ENCODE results near the gene NDUFS7. TPM values are rescaled to one million over a fixed set of nuclear protein-coding genes. Genes with fewer than 3 reads are reported as not detected.

NDUFS7 gene
- total RNA-seq (2014; rRNA removed; shearing (Covaris generic)): 91.7 and 124 TPM in 2 replicates

DNA sequence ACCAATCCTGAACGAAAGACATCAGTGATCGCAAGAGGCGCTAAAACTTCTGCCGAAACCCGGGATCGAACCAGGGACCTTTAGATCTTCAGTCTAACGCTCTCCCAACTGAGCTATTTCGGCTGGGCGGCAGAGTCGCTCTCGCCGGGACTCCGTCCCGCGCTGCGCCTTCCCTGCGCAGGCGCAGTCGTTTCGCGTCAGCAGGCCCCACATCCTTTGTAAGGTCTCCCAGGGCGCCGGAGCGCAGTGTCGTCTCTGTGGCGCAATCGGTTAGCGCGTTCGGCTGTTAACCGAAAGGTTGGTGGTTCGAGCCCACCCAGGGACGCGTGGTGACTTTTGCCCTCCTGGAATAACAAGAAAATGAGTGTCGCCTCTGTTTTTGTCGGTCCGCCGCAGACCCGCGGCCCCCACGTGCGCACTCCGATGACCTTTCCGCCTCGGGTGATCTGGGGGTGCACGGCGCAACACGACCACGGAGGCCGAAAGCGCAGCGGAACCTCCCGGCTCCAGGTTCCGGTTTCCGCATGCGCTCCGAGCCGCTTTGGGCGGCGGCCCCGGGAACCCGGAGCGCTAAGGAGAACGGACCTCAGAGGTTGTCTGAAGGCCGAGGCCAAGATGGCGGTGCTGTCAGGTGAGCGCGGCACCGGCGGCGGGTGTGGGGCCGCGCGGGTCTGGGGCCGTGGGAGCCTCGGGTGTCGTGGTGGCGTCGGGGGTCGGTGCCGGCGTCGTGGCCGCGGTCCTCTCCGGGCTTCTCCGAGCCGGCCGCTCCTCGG is at the start of gene NDUFS7:
Gene NDUFS7, plus strand, starts transcription at position 596 of the 773 bp plus-strand sequence. Its CDS starts 20 bp downstream, at position 616.
- peak; percentile 92 for DNase-seq (ENCODE audit: low read depth)

DNA sequence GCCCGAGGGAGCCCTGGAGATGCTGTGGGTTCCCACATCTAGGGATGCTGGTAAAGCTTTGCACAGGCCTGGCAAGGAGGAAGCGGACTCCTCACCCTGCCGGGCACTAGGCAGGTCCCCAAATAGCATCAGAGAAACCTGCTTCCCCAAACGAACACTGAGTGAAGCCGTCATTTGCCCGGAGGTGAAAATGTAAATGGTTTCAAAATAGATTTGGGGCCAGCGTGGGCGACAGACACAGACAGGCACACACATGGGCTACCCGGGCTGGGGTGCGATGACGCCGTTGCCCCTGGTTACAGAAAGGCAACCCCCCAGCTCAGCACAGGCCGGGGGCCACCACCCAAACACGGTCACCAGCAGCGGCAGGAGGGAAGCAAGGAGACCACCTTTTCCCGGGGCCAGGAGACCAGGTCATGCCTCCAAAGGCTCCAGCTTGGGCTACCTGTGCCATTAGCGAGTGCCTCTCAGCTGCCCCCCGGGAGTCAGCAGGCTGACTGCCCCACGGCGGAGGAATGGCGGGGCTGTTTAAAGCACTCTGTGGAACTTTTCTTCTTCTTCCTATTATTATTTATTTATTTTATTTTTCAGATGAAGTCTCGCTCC is 47.5 kb upstream of the NDUFS7 start:
- no peak for DNase-seq (ENCODE audit: low read depth)

DNA sequence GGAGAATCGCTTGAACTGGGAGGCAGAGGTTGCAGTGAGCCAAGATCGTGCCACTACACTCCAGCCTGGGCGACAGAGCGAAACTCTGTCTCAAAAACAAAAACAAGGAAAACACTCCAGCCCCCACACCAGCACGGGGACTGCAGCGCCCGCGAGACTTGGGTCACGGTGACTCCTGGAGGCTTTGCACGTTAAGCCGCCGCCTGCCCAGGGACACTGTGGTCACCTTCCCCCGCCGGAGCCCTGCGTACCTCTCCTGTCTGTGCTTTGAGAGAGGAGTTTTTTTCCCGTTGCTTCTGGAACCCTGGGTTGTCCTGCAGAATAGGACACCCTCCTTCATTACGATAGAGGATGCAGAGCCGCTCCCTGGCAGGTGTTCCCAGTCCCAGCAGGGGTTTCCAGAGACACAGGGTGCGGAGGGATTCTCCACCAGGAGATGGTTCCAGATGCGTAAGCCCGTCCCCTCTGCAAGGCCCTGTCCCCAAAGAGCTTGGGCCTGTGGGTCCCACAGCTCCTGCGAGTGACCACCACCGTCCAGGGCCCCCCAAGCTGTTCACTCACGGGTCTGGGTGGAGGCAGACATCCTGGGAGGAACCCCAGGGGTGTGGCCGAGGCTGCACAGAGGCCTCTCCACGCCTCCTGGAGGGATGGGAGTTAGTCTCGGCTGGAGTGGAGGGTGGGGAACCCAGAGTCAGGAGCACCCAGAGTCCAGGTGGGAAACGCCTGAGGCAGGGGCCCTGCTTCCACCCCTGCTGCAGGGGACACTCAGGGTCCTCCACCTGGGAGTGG is 42.8 kb upstream of the NDUFS7 start:
- DNase-seq (ENCODE audit: low read depth): no peak

DNA sequence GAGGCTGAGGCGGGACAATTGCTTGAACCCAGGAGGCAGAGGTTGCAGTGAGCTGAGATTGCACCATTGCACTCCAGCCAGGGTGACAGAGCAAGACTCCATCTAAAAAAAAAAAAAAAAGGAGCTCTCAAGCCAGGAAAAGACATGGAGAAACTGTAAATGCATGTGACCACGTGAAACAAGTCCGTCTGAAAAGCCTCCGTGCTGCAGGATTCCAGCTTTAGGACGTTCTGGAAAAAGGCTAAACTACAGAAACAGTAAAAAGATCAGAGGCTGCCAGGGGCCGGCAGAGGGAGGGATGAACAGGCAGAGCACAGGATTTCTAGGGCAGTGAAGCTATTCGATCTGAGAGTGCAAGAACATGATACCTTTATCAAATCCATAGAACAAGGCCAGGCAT is 40.7 kb upstream of the NDUFS7 start:
- no peak for DNase-seq (ENCODE audit: low read depth)

DNA sequence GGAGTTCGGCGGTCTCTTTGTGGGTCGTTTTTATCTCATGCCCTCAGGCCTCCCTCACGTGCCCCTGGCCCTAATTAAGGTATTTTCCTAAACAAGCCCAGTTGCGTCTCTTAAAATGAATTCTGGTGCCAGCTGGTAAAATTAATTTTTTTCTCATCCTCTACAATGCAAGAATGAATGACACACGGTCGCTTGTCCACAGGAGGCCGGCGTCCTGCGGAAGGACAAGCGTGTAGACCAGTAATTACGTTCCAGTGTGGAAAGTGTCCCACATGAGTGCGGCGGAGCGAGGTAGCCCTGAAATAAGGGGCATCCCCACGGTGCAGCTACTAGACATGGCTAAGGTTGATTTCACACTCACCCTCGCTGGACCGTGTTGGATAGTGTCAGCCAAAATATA is 34.5 kb upstream of the NDUFS7 start:
- DNase-seq (ENCODE audit: low read depth): no peak

DNA sequence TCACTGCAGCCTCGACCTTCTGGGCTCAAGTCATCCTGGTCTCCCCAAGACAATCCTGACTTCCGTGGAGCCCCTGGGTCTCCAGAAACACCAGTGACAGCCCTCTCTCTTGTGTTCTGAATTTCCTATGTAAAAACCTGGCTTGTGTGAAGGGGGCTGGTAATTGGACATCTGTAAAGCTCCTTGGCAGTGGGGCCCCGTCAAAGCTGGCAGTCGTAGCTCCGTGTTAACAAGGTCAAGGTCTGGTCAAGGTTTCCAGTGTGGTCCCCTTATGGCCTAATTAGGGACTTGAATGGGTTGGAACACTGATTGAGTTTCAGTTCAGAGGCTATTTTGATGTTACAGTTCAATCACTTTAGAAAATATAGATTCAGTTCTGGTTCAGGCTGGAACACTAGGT is 32.8 kb upstream of the NDUFS7 start:
- DNase-seq (ENCODE audit: low read depth): no peak

DNA sequence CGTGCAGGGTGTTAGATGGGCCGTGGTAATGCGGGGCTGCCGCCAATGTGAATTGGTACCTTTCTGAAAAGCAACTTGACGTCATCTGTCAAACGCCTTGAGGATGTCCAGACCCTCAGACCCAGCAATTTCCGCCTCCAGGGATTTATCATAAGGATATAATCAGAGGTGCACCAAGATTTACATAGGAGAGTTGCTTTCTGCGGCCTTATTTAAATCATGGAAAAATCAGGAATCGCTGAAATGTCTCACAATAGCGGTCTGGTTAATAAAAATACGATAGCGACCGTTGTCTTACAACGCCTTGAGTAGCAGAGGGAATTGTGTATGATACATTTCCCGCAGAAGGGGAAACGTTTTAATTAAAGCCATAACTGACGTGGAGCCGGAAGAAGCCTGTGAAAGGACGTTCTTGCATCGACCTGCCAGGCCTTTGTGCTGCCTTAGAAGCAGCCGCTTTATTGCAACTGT is 32.3 kb upstream of the NDUFS7 start:
- DNase-seq (ENCODE audit: low read depth): no peak

DNA sequence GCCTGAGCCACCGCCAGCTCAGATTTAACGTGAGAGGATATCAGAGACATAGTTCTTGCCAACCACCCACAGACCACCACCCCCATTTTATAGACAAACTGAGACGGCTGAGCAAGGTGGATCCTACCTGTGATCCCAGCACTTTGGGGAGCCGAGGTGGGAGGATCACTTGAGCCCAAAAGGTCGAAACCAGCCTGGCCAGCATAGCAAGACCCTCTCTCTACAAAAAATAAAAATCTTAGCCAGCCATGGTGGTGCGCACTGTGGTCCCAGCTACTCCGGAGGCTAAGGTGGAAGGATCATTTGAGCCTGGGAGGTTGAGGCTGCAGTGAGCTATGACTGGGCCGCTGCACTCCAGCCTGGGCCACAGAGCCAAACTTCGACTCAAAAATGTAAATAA is 30.6 kb upstream of the NDUFS7 start:
- DNase-seq (ENCODE audit: low read depth): no peak

DNA sequence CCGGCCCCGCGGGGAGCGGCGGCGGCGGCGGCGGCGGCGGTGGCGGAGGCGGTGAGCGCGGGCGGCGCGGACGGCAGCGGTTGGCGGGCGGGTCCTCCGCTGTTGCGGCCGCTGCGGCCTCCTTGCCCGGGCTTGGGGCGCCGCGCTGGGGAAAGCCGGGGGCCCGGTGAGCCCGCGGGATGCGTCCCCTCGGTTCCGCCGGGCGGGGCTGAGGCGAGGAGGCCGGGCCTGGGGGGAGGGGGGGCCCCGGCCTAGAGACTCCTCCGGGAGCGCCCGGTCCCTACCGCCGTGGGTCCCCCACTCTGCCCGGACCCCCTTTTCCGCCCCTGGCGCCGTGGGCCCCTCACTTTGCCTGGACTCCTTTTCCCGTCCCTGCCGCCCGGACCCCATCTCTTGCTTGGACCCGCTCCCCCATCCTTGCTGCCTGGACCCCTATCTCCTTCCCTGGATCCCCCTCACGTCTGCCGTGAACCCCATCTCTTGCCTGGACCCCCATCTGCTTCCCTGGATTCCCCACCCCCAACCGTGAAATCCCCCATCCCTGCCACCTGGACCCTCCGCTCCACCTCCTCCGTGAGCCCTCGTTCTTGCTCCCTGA is 28.6 kb upstream of the NDUFS7 start:
- no peak for DNase-seq (ENCODE audit: low read depth)

DNA sequence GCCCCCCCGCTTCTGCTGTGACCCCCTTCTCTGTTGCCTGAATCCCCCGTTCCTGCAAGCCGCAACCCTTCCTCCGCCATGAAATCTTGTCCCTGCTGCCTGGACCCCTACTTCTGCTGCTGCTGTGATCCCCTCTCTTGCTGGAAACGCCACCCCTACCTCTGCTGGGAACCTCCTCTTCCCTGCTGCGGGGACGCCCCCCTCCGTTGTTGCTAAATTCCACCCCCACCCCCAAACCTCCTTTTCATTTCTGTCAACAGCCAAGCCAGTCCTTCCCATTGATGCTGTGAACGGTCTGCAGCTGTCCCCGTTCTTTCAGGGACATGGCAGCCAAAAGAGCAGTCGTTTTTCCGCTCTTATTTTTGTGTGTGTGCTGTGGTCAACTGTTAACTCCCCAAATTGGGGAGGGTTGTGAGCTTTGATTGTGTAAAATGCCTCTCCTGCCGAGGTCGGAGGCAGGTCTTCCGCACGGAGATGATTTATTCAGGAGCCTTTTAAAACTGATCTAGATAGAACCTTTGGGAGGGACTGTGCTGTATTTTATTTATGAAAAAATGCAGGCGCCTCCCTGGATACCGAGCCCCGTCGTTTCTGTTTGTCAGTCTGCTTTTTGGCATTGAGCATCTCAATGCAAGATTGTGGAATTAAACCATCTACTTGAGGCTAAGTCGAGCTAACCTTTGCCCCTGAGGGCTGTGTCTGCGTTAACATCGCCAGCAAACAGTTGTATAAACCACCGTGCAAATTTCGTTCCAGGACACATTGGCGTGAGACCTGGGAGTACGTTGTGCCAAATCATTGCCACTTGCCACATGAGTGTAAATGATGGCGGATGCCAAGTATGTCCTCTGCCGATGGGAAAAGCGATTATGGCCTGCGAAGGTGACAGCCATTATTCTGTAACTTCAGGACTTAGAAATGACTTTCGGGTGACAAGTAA is 27.9 kb upstream of the NDUFS7 start:
- no peak for DNase-seq (ENCODE audit: low read depth)

DNA sequence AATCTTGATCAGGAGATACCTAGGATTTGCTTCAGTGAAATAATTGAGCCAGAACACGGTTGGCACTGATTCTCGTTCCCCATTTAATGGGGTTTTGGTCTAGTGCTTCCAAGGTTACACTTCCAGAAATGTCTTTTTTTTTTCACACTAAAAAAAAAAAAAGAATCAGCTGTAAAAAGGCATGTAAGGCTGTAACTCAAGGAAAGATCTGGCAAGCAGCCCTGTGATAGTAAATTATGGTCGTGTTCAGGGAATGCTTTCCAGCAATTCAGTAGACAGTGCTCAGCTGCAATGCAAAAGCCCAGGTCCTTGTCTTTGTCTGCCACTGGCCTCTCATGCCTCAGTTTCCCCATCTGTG is 27.2 kb upstream of the NDUFS7 start:
- no peak for DNase-seq (ENCODE audit: low read depth)

DNA sequence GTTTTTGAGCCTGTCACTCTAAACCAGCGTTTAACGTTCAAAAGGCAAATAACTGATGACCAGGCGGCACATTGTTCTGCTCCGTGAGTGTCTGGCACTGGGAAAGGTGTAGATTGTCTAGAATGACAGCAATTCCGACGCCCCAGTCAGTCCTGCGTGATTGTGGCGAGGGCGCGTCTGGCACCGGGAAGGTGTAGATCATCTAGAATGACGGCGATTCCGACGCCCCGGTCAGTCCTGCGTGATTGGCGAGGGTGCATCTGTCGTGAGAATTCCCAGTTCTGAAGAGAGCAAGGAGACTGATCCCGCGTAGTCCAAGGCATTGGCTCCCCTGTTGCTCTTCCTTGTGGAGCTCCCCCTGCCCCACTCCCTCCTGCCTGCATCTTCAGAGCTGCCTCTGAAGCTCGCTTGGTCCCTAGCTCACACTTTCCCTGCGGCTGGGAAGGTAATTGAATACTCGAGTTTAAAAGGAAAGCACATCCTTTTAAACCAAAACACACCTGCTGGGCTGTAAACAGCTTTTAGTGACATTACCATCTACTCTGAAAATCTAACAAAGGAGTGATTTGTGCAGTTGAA is 26.1 kb upstream of the NDUFS7 start:
- DNase-seq (ENCODE audit: low read depth): no peak

DNA sequence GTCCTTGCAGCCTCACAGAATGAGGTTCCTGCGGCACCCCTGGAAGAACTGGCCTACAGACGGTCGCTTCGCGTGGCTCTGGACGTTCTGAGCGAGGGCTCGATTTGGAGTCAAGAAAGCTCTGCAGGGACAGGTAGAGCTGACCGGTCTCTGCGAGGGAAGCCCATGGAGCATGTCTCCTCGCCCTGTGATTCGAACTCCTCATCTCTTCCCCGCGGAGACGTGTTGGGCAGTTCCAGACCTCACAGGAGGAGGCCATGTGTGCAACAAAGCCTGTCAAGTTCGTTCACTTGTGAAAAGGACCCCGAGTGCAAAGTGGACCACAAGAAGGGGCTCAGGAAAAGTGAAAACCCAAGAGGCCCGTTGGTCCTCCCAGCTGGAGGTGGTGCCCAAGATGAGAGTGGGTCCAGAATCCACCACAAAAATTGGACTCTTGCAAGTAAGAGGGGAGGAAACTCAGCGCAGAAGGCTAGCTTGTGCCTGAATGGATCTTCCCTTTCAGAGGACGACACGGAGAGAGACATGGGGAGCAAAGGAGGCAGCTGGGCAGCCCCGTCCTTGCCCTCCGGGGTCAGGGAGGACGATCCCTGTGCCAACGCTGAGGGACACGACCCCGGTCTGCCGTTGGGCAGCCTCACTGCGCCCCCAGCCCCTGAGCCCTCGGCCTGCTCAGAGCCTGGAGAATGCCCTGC is 23.4 kb upstream of the NDUFS7 start:
- no peak for DNase-seq (ENCODE audit: low read depth)

DNA sequence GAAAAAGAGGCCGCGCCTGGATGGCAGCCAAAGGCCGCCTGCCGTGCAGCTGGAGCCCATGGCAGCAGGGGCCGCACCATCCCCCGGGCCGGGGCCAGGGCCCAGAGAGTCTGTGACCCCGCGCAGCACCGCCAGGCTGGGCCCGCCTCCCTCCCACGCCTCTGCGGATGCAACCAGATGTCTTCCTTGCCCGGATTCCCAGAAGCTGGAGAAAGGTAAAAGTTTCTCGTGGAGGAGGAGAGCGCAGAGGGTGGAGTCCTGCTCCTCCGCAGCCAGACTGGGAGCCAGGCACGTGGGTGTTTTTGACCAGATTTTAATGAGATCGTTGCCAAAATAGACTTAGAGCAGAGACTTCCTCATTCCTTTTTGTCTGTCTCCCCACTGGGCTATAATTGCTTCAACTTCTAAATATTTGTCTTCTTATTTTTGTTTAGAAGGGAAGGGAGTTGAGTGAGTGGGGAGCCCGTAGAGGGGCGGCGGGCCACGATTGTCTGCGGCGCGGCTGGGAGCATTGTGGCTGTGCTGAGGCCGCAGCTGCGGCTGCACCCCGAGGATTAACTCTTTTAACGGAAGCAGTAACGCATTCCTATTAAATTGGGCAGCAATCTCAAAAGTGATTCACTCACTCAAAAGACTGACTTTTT is 22.8 kb upstream of the NDUFS7 start:
- DNase-seq (ENCODE audit: low read depth): peak; percentile 80

DNA sequence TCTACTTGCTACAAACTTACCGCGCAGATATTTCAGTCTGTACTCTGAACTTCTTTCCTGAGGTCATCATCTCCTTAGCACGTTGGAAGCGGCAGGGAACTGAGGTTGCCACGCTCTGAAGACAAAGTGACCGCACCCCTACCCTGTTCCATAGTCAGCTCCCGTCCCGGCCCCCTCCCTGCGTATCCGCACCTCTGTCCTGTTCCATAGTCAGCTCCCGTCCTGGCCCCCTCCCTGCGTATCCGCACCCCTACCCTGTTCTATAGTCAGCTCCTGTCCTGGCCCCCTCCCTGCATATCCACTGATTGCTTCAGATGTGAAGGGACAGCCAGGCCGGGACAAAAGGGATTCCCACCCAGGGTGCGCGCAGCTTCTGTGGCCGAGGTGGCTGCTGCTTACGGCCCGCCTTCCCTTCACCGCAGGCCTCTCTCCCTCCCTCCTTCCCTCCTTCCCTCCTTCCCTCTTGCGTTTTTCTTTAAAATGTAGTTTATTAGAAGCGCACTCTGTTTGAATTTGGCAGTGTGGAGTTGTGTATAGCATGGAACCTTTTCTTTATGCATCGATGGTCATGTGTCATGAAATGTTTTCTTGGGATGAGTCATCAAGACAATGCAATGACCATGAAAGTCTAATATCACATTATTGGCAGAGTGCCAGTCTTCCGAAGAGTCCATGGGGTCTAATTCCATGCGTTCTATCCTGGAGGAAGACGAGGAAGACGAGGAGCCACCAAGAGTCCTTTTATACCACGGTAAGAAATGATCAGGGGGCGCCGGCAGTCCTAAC is 21.9 kb upstream of the NDUFS7 start:
- peak; percentile 84 for DNase-seq (ENCODE audit: low read depth)

DNA sequence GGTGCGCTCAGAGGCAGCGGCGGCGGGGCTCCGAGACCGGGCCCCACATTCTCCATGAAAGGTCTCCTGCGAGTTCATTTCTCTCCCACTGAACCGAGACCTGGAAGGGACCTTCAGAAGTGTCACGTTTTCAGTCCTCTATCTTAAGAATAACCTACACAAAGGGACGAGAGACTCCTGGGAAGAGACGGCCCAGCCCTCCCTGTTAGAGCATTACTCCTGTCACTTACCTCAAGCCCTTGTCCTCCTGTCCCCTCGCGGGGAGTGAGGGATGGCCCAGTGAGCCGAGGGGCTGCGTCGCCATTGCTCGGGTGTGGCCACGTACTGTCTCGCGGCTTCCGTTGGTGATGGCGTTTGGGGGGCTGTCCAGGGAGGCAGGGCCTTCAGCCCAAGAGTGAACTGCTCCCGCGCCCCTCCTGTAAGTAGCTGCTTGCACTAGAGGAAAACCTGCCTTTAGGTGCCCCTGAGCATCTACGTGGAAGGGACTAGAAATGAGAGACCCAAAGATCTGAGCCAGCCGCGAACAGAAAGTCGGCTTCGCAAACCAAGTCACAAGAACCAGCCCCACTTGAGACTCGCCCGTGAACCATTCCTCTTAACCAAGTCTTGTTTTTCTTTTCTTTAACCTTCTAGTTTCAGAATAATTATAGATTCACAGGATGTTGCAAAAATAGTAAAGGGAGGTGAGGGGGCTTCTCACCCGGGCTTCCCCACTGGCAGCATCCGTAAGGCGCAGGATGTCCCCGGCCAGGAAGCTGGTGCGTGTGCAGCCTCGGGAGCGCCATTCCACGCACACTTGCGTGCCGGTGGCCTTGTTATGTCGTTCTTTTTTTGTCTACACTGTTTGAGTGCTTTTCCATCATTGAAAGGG is 21.1 kb upstream of the NDUFS7 start:
- DNase-seq (ENCODE audit: low read depth): no peak

DNA sequence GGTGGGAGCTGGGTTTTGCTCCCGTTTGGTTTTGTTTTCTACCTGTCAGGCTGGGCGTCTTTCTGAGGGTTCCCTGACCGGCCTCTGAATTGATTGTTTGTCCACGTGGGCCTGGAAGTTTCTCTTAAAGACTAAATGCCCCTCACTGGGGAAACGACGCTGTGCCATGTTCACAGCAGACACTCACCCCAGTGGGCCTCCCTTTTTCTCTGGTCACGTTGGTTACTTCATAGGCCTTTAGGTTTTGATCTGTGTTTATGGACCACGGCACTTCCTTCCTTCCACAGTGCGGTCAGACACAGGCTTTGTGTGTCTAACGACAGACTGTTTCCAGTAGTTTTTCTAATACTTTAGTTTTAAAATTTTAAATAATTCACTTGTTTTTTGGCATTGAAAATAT is 20.1 kb upstream of the NDUFS7 start:
- no peak for DNase-seq (ENCODE audit: low read depth)

Measured in Daoy (cell line).